GM19193 (cell line): ENCODE data around the gene PACRG.

ENCODE experiments used
- POLR2A ChIP-seq: IDR thresholded peaks from 4 replicates; pipeline ENCODE4 v1.6.1; 2011; ENCODE audit not compliant: insufficient read depth, insufficient read length; ENCODE audit errors: extremely low read depth

PACRG gene

DNA sequence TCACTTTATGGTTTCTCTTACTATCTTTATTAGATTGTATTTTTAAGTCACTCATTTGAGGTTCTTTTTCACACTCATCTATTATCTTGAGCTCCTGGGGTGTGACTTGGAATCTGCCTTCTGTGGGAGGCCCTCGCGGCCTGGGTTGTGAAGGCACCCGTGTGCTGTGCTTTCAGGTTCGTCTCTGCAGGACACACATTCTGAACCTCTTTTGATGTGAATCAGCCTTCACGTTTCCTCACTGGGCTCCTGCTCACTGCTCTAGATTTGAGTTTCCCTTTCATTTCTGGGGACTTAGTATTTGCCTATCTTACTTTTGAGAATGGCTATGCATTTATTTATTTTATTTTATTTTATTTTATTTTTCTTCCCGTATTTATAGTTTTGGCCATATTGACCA lies 97.8 kb downstream of the PACRG start:
- no peak for TF ChIP-seq POLR2A

DNA sequence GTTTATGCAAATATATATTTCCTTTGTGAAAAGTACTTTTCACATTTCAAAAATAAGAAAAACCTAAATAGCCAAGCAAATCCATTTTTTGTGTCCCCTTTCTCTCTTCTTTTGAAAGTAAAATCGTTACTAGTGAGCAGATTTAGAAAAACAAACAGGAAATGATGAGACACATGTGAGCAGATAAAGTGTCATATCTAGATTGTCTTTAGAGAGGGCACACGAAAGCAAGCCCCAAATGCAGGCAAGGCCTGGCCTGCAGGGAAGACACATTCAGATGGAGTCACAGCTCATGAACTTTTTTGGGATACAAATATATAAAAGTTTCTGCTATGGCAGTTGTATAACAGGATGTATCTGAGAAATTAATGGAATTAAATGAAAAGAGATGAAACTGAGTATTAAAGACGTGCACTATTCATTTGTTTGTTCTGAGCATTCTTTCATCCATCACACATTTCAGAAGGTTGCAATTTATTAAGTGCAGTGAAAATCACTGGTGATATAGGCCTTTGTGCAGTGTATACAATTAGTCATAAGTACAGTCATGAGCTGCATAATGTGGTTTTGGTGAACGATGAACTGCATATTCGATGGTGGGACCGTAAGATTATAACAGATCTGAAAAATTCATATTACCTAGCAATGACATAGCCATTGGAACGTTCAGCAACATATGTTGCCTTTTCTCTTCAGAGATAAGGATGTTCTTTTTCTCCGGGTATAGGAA lies 101.4 kb downstream of the PACRG start:
- TF ChIP-seq POLR2A, result no peak

DNA sequence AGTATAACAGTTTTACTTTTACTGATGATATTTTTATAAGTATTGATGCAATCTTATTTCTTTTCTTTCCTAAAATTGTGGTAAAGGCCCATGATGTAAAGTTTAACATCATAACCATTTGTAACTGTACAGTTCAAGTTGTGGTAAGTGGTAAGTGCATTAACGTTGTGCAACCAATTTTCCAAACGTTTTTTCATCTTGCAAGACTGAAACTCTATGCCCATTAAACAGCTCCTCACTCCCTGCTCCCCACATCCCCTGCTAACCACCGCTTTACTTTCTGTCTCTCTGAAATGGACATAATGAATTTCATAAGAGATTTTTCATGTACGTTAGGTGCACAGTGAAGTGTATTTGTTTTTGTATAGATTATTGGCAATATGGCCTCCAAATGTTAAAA lies 106.0 kb downstream of the PACRG start:
- TF ChIP-seq POLR2A, result no peak

DNA sequence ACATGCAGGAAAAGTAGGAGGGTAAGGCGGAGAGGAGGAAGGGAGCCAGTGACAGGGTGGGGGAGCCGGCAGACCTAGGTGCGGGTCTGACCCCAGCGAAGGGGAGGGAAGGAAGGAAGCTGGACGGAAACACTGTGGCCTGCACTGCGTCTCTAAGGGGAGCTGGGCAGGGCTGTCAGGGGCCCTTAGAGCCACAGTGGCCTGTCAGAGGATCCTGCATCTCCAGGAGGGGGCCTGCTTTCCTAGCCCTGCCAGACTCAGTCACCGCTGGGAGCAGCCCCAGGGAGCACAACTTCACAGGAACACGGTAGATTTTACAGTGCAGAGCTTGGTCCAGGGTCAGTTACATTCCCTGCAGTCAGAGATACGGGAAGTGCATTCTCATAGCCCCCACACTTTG lies 118.2 kb downstream of the PACRG start:
- no peak for TF ChIP-seq POLR2A

- TF ChIP-seq POLR2A, result no peak
These were observed 118.9 kb downstream of the PACRG start for GRCh38 chr6:162846723-162847122.

DNA sequence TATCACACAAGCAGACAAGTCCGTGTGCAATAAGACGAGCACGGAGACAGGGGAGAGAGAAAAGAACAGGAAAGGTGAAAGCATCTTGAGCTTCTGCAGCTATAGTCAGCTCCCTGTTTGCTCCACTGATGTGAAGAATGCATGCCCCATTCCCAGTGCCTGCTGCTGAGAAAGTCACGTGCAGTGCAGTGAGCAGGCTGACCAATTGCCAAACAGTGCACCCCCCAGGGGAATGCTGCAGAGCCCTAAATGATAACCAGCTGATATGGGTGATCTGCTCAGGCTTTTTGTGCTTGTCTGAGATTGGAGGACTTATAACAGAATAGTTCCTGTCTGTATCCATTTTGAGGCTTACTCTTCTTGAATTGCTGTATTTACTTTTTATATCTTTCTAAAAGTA lies 121.5 kb downstream of the PACRG start:
- no peak for TF ChIP-seq POLR2A

DNA sequence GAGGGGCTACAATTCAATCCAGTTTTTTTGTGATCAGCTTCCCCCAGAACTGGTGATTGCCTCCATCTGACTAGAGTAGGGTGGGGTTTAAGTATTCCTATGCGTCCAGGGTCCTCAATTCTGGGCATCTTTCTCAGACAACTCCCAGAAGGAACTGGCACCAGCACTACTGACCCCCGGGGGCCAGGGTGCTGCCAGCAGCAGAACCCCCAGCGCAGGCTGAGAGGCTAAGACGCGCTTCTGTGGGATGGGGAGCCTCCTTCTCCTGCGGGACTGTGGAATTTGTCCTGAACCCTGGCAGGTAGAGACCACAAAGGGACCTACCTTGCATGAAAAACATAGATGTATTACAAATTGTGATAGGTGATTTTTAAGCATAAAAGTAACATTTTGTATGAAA lies 124.4 kb downstream of the PACRG start:
- no peak for TF ChIP-seq POLR2A

GRCh38 chr6:162852840-162853577 lies 125.2 kb downstream of the PACRG start:
- TF ChIP-seq POLR2A, result no peak

DNA sequence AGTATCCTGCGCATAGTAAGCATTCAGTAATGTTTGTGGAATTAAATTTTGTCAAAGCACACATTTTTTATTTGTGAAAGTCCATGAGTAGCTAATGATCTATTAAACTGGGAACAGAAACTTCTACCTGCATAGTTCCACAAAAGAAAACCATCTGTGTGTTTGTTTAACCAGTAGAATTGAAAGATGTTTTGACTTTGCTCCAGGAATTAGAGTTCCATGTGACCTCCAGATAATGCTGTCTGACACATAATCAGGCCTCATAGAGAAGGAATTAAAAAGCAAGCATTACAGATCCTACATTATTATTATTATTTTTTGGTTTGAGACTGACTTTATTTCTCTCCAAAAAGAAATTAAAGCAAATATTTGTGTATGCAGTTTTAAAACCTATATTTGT lies 126.5 kb downstream of the PACRG start:
- TF ChIP-seq POLR2A, result no peak

- TF ChIP-seq POLR2A, result no peak
These were observed 127.0 kb downstream of the PACRG start for GRCh38 chr6:162854734-162855191.

- no peak for TF ChIP-seq POLR2A
These were observed 129.1 kb downstream of the PACRG start for GRCh38 chr6:162856885-162857284.

DNA sequence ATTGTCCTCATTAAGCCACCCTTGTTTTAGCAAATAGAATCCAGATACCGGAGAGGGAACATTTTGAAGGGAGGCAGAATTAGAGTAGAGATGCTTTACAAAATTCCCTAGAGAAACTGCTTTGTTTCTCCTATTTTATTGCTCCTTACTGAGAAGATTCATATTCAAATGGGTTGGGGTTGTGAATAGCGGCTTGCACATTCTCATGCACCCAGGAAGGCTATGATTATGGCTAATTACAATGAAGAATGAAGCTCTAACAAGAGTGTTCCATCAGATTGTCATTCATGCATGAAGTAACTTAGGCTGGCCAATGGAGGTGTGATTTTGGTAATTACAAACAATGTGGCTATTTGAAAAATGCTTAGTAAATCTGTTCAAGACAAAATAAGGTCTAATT lies 129.6 kb downstream of the PACRG start:
- TF ChIP-seq POLR2A, result no peak

- TF ChIP-seq POLR2A, result no peak
These were observed 134.7 kb downstream of the PACRG start for GRCh38 chr6:162862462-162862861.

DNA sequence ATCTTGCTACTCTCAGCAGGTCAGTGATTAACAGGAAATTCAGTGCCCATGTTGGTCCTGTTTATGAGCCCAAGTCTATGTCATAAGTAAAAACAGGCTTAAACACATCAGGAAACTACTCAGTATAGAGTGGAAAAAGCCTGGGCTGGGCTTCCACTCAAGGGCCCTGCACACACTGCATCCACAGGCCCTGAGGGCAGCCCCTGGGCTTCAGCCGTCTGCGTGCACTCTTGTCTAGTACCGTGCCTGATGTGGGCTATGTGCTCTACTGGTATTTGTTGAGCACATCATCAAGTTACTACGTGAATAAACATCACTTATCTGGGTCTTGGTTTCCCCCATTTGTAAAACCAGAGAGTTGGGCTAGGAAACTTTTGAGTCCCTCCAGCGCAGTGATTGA lies 135.2 kb downstream of the PACRG start:
- TF ChIP-seq POLR2A, result no peak

DNA sequence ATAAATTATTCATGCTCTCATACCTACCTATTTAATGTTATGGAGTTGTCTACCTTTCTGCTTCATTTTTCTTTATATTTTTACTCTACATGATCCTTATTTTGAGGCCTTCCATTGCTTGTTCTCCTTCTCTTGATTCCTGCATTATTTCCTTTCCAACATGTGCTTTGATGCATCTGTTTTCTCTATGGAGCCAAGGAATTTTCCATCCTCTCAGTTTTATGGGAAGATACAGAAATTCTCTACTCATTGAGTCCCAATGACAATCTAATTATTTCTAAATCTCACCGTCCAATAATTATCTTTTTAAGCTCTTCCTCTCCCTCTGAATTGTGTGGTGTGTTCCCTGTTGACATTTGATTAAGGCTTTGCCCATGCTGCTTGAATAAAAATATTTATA lies 136.0 kb downstream of the PACRG start:
- TF ChIP-seq POLR2A, result no peak

GRCh38 chr6:162864911-162865310 lies 137.1 kb downstream of the PACRG start:
- TF ChIP-seq POLR2A, result no peak
